NCI-H1694 treated with DMSO at 0.1 percent for 48 hours (cell line): ENCODE measurements around the gene CAVIN1.
"Not testable (repeated sequence)": the region's sequence is repeated elsewhere in the genome, so short reads cannot be mapped to it uniquely, and the experiment has no call there.

Experiments used
- DNase-seq: peaks from one replicate; lab custom pipeline; 2025; lab: John Stamatoyannopoulos, UW

The CAVIN1 gene

DNA sequence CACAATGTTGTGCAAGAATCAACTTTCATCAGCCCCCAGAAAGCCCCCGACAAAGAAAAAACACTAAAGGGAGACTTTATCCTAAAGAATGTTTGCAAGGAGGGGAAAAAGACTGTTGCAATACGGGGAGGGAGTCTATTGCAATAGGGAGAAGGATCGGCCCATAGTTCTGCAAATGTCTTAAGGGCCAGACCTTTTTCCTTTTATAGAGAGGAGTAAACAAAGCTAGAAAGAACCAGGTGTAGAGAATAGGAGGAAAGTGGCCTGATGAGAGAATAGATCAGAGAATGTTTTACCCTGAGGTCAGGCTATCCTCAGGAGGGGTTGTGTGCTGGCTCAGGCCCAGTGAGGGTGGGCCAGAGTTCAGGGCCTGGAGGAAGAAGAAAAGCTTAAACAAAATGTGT lies 8.7 kb upstream of the CAVIN1 start:
- DNase-seq = no peak

DNA sequence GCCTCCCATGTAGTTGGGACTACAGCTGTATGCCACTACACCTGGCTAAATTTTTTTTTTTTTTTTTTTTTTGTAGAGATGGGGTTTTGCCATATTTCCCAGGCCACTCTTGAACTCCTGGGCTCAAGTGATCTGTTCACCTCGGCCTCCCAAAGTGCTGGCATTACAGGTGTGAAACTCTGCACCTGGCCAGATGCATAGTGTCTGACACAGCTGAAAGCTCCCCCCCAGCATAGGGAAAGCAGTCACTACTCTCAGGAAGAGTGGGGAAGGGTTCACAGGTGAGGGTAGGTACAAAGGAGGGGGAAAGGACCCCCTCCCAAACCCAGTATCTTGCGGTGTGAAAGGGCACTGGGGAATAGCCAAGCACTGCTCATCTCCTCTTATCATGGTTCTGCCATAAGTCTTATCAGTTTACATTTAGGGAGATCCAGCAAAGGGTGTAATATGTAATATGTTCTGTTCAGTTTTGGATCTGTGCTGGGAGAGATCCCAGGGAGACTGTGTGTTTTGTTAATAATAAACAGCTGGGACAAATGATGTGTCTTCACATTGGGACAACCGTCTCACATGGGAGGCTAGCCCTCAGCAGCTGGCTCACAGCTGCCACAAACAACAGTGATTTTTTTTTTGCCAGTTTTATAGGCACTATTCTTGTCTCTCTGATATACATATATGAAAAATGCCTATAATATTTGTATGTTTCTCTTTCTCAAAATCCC lies 6.8 kb upstream of the CAVIN1 start:
- DNase-seq = no peak

DNA sequence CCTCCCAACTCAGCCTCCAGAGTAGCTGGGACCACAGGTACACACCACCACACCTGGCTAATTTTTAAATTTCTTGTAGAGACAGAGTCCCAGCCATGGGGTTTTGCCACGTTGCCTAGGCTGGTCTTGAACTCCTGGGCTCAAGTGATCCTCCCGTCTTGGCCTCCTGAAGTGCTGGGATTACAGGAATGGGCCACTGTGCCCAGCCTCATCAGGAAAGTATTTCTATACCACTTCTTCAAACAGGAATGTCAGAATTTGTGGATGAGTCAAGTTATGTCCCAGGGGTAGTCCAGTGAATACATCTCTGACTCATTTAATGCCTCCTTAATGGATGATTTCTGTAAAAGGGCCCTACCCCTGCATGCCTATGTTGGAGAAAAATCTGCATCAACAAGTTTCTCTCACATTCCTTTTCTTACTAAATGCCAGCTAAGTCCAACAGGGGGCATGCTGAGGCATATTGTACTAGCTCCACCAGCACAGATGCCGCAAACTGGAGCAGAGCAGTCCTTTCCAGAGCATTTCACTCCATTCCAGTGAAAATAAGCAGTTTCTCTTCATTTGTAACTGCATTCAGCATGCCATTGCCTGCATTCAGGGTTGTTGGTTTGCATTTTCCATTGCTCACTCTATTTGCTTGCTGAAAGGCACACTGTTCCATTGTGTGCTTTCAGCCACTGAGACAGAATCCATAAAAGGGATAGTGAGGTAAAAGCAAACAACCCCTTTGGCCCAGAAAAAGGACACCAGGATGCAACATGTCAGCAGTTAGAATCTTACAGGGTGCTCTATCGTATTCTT lies 5.3 kb upstream of the CAVIN1 start:
- DNase-seq = peak; percentile 80

DNA sequence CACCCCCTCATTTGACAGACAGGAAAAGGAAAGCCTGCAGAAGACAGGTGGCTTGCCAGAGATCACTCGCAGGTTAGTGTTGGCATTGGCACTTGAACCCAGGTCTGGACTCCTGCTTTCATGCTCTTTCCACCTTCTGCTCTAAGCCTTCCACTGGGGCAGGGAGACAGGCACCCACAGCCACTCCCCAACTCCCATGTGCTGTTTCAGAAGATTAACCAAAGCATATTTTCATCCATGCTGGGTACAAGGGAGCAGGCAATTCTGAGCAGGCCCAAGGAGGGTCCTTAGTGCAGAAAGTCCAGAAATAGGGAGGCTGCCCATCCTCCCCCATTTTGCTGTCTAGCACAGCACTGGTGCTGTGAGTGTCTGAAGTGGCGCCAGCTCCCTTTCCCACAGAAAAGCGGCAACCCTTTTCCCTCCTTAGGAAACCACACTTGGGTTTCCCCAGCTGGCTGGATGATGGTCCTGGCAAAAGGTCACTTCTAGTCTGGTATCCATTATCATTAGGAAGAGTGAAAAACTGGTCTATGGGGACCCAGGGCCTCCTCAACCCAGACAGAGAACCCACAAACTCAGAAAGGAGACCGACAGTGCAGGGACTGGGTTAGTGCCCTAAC lies 2.0 kb upstream of the CAVIN1 start:
- no peak for DNase-seq

DNA sequence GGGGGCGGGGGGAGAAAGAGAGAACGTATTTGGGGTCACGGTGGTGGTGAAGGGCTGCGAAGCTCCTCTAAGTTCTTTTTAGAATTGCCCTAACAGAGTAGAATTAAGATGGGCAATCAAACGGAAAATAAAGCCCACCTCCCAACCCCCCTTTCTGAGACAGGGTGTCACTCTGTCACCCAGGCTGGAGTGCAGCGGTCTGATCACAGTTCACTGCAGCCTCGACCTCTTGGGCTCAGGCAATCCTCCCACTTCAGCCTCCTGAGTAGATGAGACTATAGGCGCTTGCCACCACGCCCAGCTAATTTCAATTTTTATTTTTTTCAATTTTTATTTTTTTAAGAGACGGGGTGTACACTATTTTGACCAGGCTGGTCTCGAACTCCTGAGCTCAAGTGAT lies 710 bp upstream of the CAVIN1 start:
- no peak for DNase-seq

DNA sequence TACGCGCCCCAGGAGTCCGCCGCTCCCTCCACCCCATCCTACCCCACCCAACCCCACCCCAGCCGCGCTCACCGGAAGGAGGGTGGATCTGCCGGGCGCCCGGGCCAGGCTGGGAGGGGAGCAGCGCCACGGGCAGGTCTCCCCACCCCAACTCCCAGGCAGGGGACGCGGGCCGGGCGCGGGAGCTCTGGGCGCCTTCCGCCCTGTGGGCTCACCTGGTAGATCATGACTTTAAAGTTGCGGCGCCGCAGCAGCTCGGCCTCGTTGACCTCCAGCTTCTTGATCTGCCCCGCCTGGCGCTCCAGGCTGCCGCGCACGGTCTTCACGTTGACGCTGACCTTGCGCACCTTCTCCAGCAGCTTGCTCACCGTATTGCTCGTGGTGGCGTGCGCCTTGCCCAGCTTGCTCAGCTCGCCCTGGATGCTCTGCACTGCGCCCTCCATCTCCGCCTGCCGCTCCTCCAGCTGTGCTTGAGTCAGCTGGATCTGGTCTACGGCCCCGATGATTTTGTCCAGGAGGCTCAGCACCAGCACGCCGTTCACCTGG lies 571 bp downstream of the CAVIN1 start:
- DNase-seq = peak; percentile 28

DNA sequence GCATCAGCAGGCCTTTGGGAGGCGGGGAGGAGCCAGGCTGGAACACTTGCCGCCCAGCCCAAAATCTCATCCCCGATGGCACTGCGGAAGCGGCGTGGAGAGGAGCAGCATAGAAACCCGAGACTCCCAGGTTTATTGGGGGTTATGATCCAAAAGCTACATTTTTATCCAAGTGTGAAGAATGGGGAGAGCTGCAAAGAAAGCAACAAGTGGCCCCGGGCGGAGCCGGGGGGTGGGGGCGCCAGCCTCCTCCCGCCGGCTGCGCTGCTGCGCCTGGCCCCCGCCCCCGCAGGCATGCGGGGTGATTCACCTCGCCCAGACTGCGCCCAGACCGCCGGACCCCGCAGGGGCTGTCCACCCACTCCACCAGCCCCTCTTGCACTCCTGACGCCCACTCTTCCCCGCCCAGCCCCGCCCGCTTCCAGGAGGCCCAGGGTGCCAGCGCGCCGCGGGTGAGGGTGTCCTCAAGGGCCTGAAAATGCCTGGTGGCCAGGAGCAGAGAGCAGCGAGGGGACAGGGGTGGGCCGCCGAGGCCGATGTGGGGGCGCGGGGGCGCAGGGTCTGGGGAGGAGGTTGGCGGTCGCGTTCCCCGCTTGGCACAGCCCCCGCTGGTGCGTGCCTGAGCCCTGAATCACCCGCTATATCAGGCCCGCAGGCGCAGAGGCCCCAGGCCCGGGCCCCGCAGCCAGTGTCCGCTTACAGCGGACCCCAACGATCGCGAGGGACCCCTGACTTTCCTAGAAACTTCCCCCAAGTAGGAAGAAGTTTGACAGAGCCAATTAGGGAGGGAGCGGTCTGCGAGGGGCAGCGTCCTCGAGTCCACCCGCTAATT lies 1.3 kb downstream of the CAVIN1 start:
- DNase-seq = no peak

DNA sequence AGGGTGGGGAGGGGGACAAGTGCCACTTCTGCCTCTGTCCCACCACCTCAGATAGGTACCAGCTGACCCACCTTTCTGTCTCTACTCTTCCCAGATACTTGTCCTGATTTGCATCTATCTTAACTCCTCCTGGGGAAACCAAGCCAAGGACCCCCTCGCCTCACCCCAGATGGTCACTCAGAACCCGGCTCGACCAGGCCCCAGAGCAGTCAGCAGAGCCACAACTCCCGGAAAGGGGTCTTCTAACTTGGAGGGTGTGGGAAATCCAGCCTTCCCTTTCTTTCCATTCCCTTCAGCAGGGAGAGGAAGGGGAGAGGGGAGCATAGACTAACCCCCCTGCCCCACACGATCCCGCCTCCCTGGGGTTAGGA lies 1.9 kb downstream of the CAVIN1 start:
- DNase-seq = no peak

DNA sequence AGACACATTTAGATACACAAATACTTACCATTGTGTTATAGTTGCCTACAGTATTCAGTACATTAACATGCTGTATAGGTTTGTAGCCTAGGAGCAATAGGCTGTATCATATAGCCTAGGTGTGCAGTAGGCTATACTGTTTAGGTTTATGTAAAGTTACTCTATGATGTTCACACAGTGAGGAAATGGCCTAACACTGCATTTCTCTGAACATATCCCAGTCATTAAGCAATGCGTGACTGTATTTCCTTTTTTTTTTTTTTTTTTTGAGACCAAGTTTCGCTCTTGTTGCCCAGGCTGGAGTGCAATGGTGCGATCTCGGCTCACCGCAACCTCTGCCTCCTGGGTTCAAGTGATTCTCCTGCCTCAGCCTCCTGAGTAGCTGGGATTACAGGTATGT lies 5.1 kb downstream of the CAVIN1 start:
- not testable (repeated sequence) for DNase-seq

DNA sequence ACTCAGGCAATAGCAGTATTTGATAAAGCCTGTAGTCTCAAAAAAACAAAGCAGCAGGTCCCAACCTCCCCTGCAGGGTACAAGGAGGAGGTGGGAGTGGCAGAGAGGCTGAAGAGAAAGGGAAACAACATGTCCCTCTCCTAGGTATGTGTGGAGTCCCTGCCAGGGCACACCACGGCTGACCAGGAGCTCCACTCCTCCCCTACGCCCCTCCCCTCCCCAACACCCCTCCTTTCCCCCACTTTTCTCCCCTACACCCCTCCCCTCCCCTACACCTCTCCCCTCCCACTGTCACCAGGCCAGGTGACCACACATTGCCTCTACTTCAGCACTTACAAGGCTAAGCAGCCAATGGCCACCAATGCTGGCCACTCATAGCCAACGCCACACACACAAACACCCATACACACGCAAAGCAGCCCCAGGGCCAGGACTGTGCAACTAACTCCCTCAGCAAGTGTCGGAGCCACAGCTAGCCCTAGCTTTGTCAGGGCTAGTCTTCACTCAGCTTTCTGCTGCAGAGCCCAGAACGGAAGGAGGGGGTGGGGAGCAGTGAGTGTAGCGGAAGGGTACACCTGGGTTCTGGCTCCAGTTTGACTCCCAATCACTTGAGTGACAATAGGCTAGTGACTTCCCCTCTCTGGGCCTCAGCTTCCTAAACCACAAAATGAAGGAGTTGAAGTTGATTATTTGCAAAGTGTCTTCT lies 8.2 kb downstream of the CAVIN1 start:
- DNase-seq = no peak

DNA sequence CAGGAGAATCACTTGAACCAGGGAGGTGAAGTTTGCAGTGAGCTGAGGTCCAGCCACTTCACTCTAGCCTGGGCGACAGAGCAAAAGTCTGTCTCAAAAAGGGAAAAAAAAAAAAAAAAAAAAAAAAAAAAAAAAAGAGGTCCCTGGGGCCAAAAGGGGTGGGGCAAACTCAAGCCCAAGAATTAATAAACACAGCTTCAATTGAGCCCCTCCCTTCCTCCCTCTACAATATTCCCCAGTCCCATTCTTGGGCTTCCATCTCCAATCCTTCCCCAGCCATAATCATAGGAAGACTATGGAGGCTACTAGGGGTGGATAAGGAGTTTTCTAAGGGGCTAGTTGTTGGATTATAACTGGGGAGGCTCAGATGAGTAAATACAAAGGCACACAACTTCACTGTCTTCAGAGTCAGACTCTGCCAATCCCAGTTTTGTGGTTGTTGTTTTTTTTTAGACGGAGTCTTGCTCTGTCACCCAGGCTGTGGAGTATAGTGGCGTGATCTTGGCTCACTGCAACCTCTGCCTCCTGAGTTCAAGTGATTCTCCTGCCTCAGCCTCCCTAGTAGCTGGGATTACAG lies 9.5 kb downstream of the CAVIN1 start:
- no peak for DNase-seq

DNA sequence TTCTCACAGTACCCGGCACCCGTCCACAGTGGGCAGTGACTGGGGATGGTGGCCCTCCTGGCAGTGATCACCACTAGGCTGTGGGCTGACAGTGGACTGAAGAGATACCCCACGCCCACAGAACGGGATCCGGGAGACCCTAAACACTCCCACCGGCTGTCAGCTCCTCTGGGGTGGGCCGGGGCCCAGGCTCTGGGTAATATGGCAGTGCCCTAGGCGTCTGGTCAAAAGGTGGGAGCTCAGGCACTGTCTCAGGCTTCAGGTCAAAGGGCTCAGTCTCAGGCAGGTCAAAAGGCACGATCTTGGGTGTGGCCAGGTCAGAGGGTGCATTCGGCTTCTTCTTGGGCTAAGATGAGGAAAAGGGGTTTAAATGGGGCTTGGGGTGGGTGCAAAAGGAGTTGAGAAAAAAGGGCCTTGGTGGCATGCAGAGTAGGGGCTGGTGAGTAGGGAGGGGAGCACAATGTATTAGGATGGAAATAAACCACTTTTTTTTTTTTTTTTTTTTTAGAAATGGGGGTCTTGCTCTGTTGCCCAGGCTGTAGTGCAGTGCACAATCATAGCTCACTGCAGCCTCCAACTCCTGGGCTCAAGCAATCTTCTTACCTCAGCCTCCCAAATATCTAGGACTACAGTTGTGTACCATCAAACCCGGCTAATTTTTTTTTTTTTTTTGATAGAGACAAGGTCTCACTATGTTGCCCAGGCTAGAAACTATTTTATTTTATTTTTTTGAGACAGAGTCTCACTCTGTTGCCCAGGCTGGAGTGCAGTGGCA lies 11.0 kb downstream of the CAVIN1 start:
- no peak for DNase-seq

DNA sequence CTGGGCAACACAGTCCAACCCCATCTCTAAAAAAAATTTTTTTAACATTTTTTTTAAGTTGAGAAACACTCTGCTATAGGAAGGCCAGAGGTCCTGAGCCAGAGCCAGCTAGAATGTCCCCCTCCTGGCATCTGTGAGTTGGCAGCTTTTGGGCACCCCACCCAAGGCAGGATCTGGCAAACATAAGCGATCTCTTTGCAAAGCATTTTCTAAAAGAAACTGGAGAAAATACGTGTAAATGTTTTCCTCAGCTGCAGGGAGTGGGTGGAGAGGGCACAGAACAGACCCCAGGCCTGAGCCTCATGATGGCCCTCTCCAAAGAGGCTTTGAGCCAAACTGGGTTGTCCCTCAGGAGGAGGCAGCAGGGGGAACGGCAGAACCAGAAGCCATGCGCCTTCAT lies 11.7 kb downstream of the CAVIN1 start:
- no peak for DNase-seq

DNA sequence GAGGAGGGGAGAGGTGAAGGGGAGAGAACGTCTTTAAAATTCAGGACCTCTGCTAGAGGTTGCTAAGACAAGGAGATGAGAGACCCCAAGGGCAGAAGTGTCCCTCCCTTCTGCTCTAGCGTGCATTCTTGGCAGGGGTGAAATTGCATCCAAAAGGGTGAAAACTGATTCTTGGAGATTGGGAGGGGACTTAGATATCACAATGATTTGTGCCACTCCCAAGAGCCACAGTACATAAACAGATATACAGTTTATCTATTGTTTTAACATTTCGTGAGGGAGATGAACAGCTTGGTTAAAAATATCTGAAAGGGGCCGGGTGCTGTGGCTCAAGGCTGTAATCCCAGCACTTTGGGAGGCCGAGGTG lies 12.8 kb downstream of the CAVIN1 start:
- no peak for DNase-seq

DNA sequence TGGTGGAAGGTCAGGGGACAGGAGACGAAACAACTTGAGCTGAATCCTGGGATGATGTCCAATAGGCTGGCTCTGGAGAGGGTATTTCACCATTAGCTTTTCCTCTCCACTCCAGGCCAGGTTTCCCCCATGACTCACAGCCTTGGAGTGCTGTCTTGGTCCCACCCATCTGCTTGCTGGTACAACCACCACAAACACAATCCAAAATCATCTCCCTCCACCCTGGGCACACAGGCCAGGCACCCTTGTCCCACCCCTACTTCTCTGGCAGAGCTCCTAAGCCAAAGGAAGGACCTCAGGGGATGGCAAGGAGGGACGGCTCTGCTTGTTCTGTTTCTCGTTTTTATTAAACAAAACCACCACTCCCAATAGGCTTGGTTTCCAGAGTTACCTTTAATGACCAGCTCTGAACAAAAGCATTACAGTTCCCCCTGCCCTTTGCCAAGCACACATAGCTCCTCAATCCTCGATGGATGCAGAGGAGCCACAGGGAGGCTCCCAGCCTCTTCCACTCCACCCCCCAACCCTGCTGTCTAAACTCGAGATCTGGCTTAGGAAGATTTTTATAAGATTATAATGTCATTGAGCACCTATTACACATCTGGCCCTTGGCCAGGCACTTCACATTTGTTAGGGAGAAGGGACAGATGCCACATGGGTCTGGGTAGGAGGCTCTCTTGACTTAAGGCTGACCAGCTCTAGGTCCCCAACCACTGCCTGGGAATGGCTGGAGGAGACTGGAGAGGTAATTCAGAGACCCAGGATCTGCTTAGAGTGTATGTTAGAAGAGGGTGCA lies 13.3 kb downstream of the CAVIN1 start:
- no peak for DNase-seq

DNA sequence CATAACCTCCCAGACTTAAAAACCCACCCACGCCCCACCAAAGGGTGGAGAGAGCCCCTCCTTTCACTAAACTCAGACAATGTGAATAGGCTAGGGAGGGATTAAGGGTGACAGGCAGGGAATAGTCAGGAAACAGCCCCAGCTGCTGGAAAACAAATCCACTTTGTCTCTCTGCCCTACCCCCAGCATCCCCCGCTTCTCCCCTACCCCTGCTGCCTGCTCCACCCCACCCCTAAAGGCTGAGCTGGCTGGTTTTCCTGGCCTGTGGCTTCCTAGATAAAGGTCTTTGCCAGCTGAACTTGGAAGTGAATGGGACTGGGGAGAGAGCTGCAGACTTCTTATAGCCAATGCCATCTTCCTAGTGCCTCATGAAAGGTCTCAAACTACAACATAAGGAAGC lies 15.0 kb downstream of the CAVIN1 start:
- no peak for DNase-seq

DNA sequence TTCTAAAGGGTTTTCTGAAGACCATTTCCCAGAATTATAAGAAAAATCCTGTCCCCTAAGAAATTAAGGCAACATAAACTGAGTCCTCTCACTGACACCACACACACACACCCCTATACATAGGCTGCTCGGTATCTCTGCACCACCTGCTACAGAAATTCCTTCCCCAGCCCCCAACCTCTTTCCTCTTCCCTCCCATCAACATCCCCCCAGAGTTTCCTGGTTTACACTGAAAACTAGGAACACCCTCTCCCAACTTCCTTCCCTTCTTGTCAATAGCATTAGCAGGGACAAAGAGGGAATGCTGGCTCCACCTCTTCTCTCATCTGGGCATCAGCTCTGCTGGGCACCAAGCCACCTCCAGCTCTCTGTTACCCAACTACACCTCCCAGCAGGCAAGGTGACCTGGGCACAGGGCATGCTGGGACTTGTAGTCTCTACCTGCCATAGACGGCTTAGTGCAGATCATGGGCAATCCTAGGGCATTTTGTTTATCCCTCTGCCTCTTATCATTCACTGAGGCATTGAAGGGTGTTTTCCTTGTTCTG lies 15.7 kb downstream of the CAVIN1 start:
- peak; percentile 93 for DNase-seq

DNA sequence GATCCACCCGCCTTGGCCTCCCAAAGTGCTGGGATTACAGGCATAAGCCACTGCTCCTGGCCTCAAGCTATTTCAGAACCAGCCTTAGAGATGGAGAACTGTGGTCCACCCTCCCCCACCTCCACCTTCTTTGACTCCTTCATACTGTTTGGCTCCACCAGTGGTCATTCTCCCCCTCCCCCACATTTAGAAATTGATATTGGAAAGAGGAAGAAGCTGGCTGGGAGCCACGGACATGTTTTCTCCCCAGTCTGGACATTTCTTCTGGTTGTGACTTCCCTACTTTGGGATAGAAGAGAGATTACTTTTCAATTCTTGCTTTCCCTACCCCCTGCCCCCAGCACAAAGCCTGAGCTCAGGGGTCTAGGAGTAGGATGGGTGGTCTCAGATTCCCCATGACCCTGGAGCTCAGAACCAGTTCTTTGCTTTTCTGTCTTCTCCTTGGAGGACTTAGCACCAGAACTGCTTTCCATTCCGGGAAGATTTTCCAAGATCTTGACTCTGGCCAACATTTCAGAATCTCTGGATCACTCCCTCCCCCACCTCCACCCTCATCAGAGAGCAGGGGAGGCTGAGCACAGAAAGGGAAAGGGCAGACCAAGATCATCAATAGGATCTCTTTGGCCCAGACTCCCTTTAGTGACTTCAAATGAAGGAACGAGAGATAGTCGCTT lies 16.3 kb downstream of the CAVIN1 start:
- no peak for DNase-seq
